Measurements from ENCODE around the gene HOATZ. TPM values are rescaled to one million over a fixed set of nuclear protein-coding genes. Genes with fewer than 3 reads are reported as not detected.

The HOATZ gene
- polyA plus RNA-seq, 1 experiment, result not detected

GRCh38 chr11:111518668-111519067 is 4.1 kb downstream of the HOATZ start:
- CTCF ChIA-PET, result no interaction called here
- TF ChIP-seq CTCF (IDR thresholded peaks at IDR 0.05; ENCODE audit: insufficient read depth, low read depth, low read length), result no peak
- POLR2A ChIA-PET, result no interaction called here
- no peak for DNase-seq (ENCODE audit: low read depth)
- H3K36me3 ChIP-seq (ENCODE audit: control insufficient read depth, insufficient read depth, low read length), result no peaks in the 10 kb centered on the region
- no peaks in the 10 kb centered on the region for H3K27me3 ChIP-seq (ENCODE audit: control insufficient read depth, insufficient read depth, low read length)
- H3K4me3 ChIP-seq (ENCODE audit: low read depth, low read length), result no peak overlapping the region

GRCh38 chr11:111520560-111520959 is 6.0 kb downstream of the HOATZ start:
- POLR2A ChIA-PET, result no interaction called here
- CTCF ChIA-PET, result no interaction called here
- Histone ChIP-seq H3K4me3 (ENCODE audit: low read depth, low read length) (no peak overlapping the region), H3K36me3 (ENCODE audit: control insufficient read depth, insufficient read depth, low read length) (no peaks in the 10 kb centered on the region), H3K27me3 (ENCODE audit: control insufficient read depth, insufficient read depth, low read length) (no peaks in the 10 kb centered on the region)
- TF ChIP-seq CTCF (IDR thresholded peaks at IDR 0.05; ENCODE audit: insufficient read depth, low read depth, low read length), result no peak
- no peak for DNase-seq (ENCODE audit: low read depth)

- no peak for TF ChIP-seq CTCF (IDR thresholded peaks at IDR 0.05; ENCODE audit: insufficient read depth, low read depth, low read length)
- ChIA-PET POLR2A (no interaction called here), CTCF (no interaction called here)
- H3K4me3 ChIP-seq (ENCODE audit: low read depth, low read length), result no peak overlapping the region
- DNase-seq (ENCODE audit: low read depth), result no peak
- no peaks in the 10 kb centered on the region for H3K27me3 ChIP-seq (ENCODE audit: control insufficient read depth, insufficient read depth, low read length)
- no peaks in the 10 kb centered on the region for H3K36me3 ChIP-seq (ENCODE audit: control insufficient read depth, insufficient read depth, low read length)
Measured at GRCh38 chr11:111521135-111521534, 6.6 kb downstream of the HOATZ start.

- ChIA-PET CTCF (no interaction called here), POLR2A (no interaction called here)
- no peak for TF ChIP-seq CTCF (IDR thresholded peaks at IDR 0.05; ENCODE audit: insufficient read depth, low read depth, low read length)
- DNase-seq (ENCODE audit: low read depth), result no peak
- Histone ChIP-seq H3K4me3 (ENCODE audit: low read depth, low read length) (no peak overlapping the region), H3K36me3 (ENCODE audit: control insufficient read depth, insufficient read depth, low read length) (no peaks in the 10 kb centered on the region), H3K27me3 (ENCODE audit: control insufficient read depth, insufficient read depth, low read length) (no peaks in the 10 kb centered on the region)
Measured at GRCh38 chr11:111522426-111522825, 7.8 kb downstream of the HOATZ start.

- TF ChIP-seq CTCF (IDR thresholded peaks at IDR 0.05; ENCODE audit: insufficient read depth, low read depth, low read length), result no peak
- ChIA-PET POLR2A (no interaction called here), CTCF (interaction anchor here (0.6 to 0.8 kb wide), 2 partner anchors 16 to 69 kb away, joined by 3 to 4 read pairs; no protein-coding TSS in a partner anchor)
- Histone ChIP-seq H3K27me3 (ENCODE audit: control insufficient read depth, insufficient read depth, low read length) (no peaks in the 10 kb centered on the region), H3K4me3 (ENCODE audit: low read depth, low read length) (no peak overlapping the region), H3K36me3 (ENCODE audit: control insufficient read depth, insufficient read depth, low read length) (no peaks in the 10 kb centered on the region)
- DNase-seq (ENCODE audit: low read depth), result no peak
Measured at GRCh38 chr11:111523343-111523742, 8.8 kb downstream of the HOATZ start.

All from BJ (cell line).